ENCODE data around the gene B3GNT5. TPM values are rescaled to one million over a fixed set of nuclear protein-coding genes. Genes with fewer than 3 reads are reported as not detected.

Gene B3GNT5
- total and polyA plus RNA-seq, 2 of the 8 experiments (the other 6 are each of a cell fraction or from before 2014, with no cell fraction given): 2.4 to 9.7 TPM

GRCh38 chr3:183212096-183212495 lies 41.0 kb upstream of the B3GNT5 start:
- Histone ChIP-seq H2BK12ac (ENCODE audit: low read depth, low read length) (no peak overlapping the region), H2BK120ac (replicated peaks; ENCODE audit: low read depth, low read length) (no peak overlapping the region), H3K4me3 (ENCODE audit: extremely low read depth in 1 of 4, insufficient read depth in 2 of 4, low read depth in 3 of 4, low read length in 4 of 4) (no peak overlapping the region), H2AFZ (ENCODE audit: low read length) (no peak overlapping the region), H4K5ac (ENCODE audit: insufficient read length, low read depth, low read length) (no peak overlapping the region), H3K23ac (ENCODE audit: insufficient read length) (no peak overlapping the region), H2BK5ac (ENCODE audit: low read depth, low read length) (no peak overlapping the region), H3K4me1 (replicated peaks in 1 of 4; ENCODE audit: control insufficient read depth in 3 of 4, insufficient read depth in 4 of 4, low read length in 3 of 4) (no peaks in the 10 kb centered on the region), H3K4me2 (ENCODE audit: insufficient read depth in 1 of 2, low read depth in 2 of 2, low read length in 2 of 2) (no peak overlapping the region), H2AK5ac (ENCODE audit: low read depth, low read length) (no peak overlapping the region), H3K36me3 (ENCODE audit: control insufficient read depth in 2 of 4, insufficient read depth in 4 of 4, low read length in 3 of 4) (no peaks in the 10 kb centered on the region; a peak in 1 of 8 replicates), H3K18ac (ENCODE audit: extremely low read depth, low read length) (no peak overlapping the region), H3K27me3 (replicated peaks in 1 of 4; ENCODE audit: control insufficient read depth in 3 of 4, extremely low read depth in 1 of 4, insufficient read depth in 3 of 4, low read length in 3 of 4) (no peaks in the 10 kb centered on the region), H2BK15ac (ENCODE audit: low read length) (no peak overlapping the region), H3K79me1 (ENCODE audit: low read depth, low read length) (no peaks in the 10 kb centered on the region), H3K4ac (replicated peaks; ENCODE audit: insufficient read length, low read depth, low read length) (no peak overlapping the region), H3K27ac (ENCODE audit: low read depth, low read length) (no peak overlapping the region), H3K56ac (replicated peaks; ENCODE audit: insufficient read length, low read depth, low read length) (no peak overlapping the region), H3K79me2 (ENCODE audit: control insufficient read depth in 1 of 2, insufficient read depth in 2 of 2, low read length in 2 of 2) (no peaks in the 10 kb centered on the region), H3K9ac (replicated peaks in 1 of 4; ENCODE audit: extremely low read depth in 1 of 4, low read depth in 3 of 4, low read length in 3 of 4) (no peak overlapping the region), H4K8ac (ENCODE audit: extremely low read depth, insufficient read depth, low read length) (no peak overlapping the region), H4K20me1 (replicated peaks in 1 of 2; ENCODE audit: control insufficient read depth in 1 of 2, insufficient read depth in 2 of 2, low read length in 2 of 2) (no peaks in the 10 kb centered on the region), H3K23me2 (ENCODE audit: low read depth, low read length) (no peaks in the 10 kb centered on the region), H2BK20ac (ENCODE audit: low read length) (no peak overlapping the region), H3K14ac (ENCODE audit: insufficient read length) (no peak overlapping the region), H4K91ac (replicated peaks; ENCODE audit: insufficient read length, low read length) (no peak overlapping the region), H3K9me3 (ENCODE audit: insufficient read depth in 2 of 2, low read depth in 1 of 2, low read length in 1 of 2) (no peaks in the 10 kb centered on the region)
- ChIA-PET POLR2A (ENCODE audit: partially characterized antibody) (interaction anchor here (0.7 kb wide), 1 partner anchor 11 kb away, joined by 3 read pairs; no protein-coding TSS in a partner anchor), CTCF (ENCODE audit: partially characterized antibody) (interaction anchor here (1.7 kb wide), 1 partner anchor 18 kb away, joined by 4 read pairs; no protein-coding TSS in a partner anchor)
- DNase-seq (ENCODE audit: low read depth in 1 of 2, low spot score in 2 of 2) (no peak), FAIRE-seq (no peak)
- WGBS, 2 experiments (ENCODE audit: extremely low coverage in 1 of 2, insufficient coverage in 1 of 2, insufficient read length in 1 of 2, insufficient replicate concordance in 2 of 2, low coverage in 1 of 2, low lambda C conversion rate in 2 of 2, missing lambda C conversion rate in 1 of 2): 84% methylated on average over 12 of the region's 12 CpGs; no CpG with 5 or more reads in 1 of the 2 experiments
- TF ChIP-seq, protein P1, sequence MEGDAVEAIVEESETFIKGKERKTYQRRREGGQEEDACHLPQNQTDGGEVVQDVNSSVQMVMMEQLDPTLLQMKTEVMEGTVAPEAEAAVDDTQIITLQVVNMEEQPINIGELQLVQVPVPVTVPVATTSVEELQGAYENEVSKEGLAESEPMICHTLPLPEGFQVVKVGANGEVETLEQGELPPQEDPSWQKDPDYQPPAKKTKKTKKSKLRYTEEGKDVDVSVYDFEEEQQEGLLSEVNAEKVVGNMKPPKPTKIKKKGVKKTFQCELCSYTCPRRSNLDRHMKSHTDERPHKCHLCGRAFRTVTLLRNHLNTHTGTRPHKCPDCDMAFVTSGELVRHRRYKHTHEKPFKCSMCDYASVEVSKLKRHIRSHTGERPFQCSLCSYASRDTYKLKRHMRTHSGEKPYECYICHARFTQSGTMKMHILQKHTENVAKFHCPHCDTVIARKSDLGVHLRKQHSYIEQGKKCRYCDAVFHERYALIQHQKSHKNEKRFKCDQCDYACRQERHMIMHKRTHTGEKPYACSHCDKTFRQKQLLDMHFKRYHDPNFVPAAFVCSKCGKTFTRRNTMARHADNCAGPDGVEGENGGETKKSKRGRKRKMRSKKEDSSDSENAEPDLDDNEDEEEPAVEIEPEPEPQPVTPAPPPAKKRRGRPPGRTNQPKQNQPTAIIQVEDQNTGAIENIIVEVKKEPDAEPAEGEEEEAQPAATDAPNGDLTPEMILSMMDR (IDR thresholded peaks at IDR 0.05; ENCODE audit: control extremely low read depth in 1 of 3, insufficient read depth in 1 of 3, low read depth in 1 of 3, low read length in 3 of 3): no peak
- TF ChIP-seq RFX5 (IDR thresholded peaks at IDR 0.05; ENCODE audit: borderline replicate concordance, low read depth, low read length) (no peak), SP1 (IDR thresholded peaks at IDR 0.05; ENCODE audit: low read depth, low read length) (no peak), KDM4A (IDR thresholded peaks at IDR 0.05; ENCODE audit: low read depth, low read length, severe bottlenecking) (no peak), TAF1 (IDR thresholded peaks at IDR 0.05; ENCODE audit: low read depth, low read length) (no peak), BACH1 (IDR thresholded peaks at IDR 0.05; ENCODE audit: low read length) (no peak), FOSL1 (IDR thresholded peaks at IDR 0.05; ENCODE audit: insufficient read depth, low read depth, low read length) (no peak), PHF8 (conservative IDR thresholded peaks at IDR 0.05; ENCODE audit: low read depth, low read length) (no peak), TBP (IDR thresholded peaks at IDR 0.05; ENCODE audit: low read depth, low read length) (no peak), RAD21 (IDR thresholded peaks at IDR 0.05 in 1 of 2, conservative IDR thresholded peaks at IDR 0.05 in 1 of 2; ENCODE audit: low read depth in 2 of 2, low read length in 2 of 2) (no peak), POU5F1 (IDR thresholded peaks at IDR 0.05; ENCODE audit: low read depth, low read length) (no peak)

All from H1 (cell line).